Right forelimb (tissue), 1 donor: ENCODE measurements around the gene CCN6.

Experiments used
- DNase-seq: peaks from one replicate; pipeline ENCODE4 v3.0.0-alpha.2; 2018

CCN6 gene

GRCh38 chr6:112054001-112054400 lies at the start of gene CCN6:
Gene CCN6 (plus strand): TSS chr6:112054104. CDS start chr6:112054358, 254 bp downstream.
- no peak for DNase-seq

- peak; percentile 69 for DNase-seq
Observed at GRCh38 chr6:112004201-112005012, 49.5 kb upstream of the CCN6 start.

GRCh38 chr6:112005013-112005371 lies 48.9 kb upstream of the CCN6 start:
- DNase-seq: peak; percentile 82

GRCh38 chr6:112007254-112007653 lies 46.6 kb upstream of the CCN6 start:
- DNase-seq: no peak

- DNase-seq: no peak
Observed at GRCh38 chr6:112007805-112008204, 46.1 kb upstream of the CCN6 start.

GRCh38 chr6:112008482-112008881 lies 45.4 kb upstream of the CCN6 start:
- no peak for DNase-seq

- DNase-seq: no peak
Observed at GRCh38 chr6:112010328-112010727, 43.6 kb upstream of the CCN6 start.

- no peak for DNase-seq
Observed at GRCh38 chr6:112013051-112013450, 40.9 kb upstream of the CCN6 start.

GRCh38 chr6:112014483-112014882 lies 39.4 kb upstream of the CCN6 start:
- DNase-seq: no peak

GRCh38 chr6:112015725-112016124 lies 38.2 kb upstream of the CCN6 start:
- DNase-seq: no peak

GRCh38 chr6:112016320-112016719 lies 37.6 kb upstream of the CCN6 start:
- no peak for DNase-seq

GRCh38 chr6:112017169-112017568 lies 36.7 kb upstream of the CCN6 start:
- DNase-seq: no peak

- DNase-seq: no peak
Observed at GRCh38 chr6:112017760-112018537, 36.0 kb upstream of the CCN6 start.

- DNase-seq: peak; percentile 66
Observed at GRCh38 chr6:112018619-112019416, 35.1 kb upstream of the CCN6 start.

- DNase-seq: no peak
Observed at GRCh38 chr6:112019589-112019988, 34.3 kb upstream of the CCN6 start.

GRCh38 chr6:112021691-112022310 lies 32.1 kb upstream of the CCN6 start:
- no peak for DNase-seq

- DNase-seq: no peak
Observed at GRCh38 chr6:112022749-112023148, 31.2 kb upstream of the CCN6 start.

- DNase-seq: no peak
Observed at GRCh38 chr6:112024464-112024863, 29.4 kb upstream of the CCN6 start.

GRCh38 chr6:112026933-112027332 lies 27.0 kb upstream of the CCN6 start:
- DNase-seq: no peak

GRCh38 chr6:112027942-112028674 lies 25.8 kb upstream of the CCN6 start:
- DNase-seq: no peak

- DNase-seq: peak; percentile 64
Observed at GRCh38 chr6:112029045-112029822, 24.7 kb upstream of the CCN6 start.
